ENCODE measurements around the gene ABLIM1.

Gene ABLIM1

GRCh38 chr10:114408968-114409444 is 249.1 kb downstream of the ABLIM1 start:
- peaks cover 12% of the 10 kb centered on the region for H3K4me1 ChIP-seq (ENCODE audit: insufficient read depth, poor library complexity, severe bottlenecking)
- H3K36me3 ChIP-seq (ENCODE audit: low read depth): no peaks in the 10 kb centered on the region
- no peak for DNase-seq (ENCODE audit: low spot score)
- ATAC-seq (ENCODE audit: low read depth): no peak
- H3K4me3 ChIP-seq (ENCODE audit: severe bottlenecking): no peak overlapping the region
- H3K27me3 ChIP-seq (ENCODE audit: insufficient read depth, poor library complexity, severe bottlenecking): no peaks in the 10 kb centered on the region
- no peaks in the 10 kb centered on the region for H3K9me3 ChIP-seq (ENCODE audit: severe bottlenecking)
- no peak for TF ChIP-seq CTCF (IDR thresholded peaks at IDR 0.05; ENCODE audit: poor library complexity, severe bottlenecking)
- H3K27ac ChIP-seq (ENCODE audit: poor library complexity, severe bottlenecking): no peak overlapping the region

DNA sequence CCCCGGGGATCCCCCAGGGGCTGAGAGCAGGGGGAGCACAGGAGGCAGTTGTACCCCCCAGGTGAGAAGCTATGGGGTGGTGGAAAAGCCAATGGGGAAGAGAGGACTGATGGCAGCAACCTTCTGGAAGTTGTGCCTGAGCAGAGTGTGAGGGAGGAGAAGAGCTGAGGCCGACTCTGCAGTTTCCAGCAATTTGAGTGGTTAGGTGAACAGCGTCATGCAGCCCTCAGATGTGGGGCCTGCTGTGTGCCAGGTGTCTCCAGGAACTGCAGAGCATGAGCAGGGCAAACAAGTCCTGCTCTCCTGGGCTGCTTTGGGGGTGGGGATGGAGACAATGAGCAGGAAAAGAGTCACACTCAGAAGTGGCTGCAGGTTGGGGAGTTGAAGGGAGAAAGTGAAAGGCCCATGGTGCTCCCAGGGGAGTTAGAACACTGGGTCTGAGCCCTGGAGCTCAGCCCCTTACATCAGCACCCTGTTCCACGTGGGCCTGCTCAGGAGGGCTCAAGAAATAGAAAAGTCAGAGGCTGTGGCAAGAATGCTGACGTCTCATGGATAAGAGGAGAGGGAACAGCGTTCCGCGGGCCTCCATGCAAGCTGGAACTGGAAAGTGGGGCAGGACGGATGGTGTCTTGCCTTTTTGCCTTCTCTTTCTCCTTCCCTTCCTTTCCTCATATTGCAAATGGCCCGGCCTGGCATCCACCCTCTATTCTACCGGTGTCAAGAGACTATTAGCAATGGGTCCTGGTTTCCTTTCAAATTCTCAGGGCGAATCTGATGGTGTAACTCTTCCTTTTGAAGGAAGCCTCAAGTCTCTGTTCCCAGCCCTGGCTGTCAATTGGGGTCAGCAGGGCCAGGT is 249.7 kb downstream of the ABLIM1 start:
- Histone ChIP-seq H3K36me3 (ENCODE audit: low read depth) (no peaks in the 10 kb centered on the region), H3K27ac (ENCODE audit: poor library complexity, severe bottlenecking) (no peak overlapping the region), H3K9me3 (ENCODE audit: severe bottlenecking) (no peaks in the 10 kb centered on the region), H3K4me3 (ENCODE audit: severe bottlenecking) (no peak overlapping the region), H3K4me1 (ENCODE audit: insufficient read depth, poor library complexity, severe bottlenecking) (peaks cover 9% of the 10 kb centered on the region), H3K27me3 (ENCODE audit: insufficient read depth, poor library complexity, severe bottlenecking) (no peaks in the 10 kb centered on the region)
- no peak for TF ChIP-seq CTCF (IDR thresholded peaks at IDR 0.05; ENCODE audit: poor library complexity, severe bottlenecking)
- no peak for DNase-seq (ENCODE audit: low spot score)
- no peak for ATAC-seq (ENCODE audit: low read depth)

DNA sequence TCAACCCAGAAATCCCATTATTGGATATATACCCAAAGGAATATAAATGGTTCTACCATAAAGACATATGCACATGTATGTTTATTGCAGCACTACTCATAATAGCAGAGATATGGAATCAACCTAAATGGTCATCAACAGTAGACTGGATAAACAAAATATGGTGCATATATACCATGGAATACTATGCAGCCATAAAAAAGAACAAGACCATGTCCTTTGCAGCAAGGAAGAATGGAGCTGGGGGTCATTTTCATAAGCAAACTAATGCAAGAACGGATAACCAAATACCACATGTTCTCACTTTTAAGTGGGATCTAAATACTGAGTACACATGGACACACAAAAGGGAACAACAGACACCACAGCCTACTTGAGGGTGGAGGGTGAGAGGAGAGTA is 251.6 kb downstream of the ABLIM1 start:
- Histone ChIP-seq H3K9me3 (ENCODE audit: severe bottlenecking) (no peaks in the 10 kb centered on the region), H3K27me3 (ENCODE audit: insufficient read depth, poor library complexity, severe bottlenecking) (no peaks in the 10 kb centered on the region), H3K4me1 (ENCODE audit: insufficient read depth, poor library complexity, severe bottlenecking) (peaks cover 13% of the 10 kb centered on the region), H3K36me3 (ENCODE audit: low read depth) (no peaks in the 10 kb centered on the region), H3K27ac (ENCODE audit: poor library complexity, severe bottlenecking) (no peak overlapping the region), H3K4me3 (ENCODE audit: severe bottlenecking) (no peak overlapping the region)
- TF ChIP-seq CTCF (IDR thresholded peaks at IDR 0.05; ENCODE audit: poor library complexity, severe bottlenecking): no peak
- DNase-seq (ENCODE audit: low spot score): no peak
- no peak for ATAC-seq (ENCODE audit: low read depth)

- Histone ChIP-seq H3K36me3 (ENCODE audit: low read depth) (no peaks in the 10 kb centered on the region), H3K4me1 (ENCODE audit: insufficient read depth, poor library complexity, severe bottlenecking) (peaks cover 13% of the 10 kb centered on the region), H3K27ac (ENCODE audit: poor library complexity, severe bottlenecking) (peak overlapping the region; percentile 40), H3K4me3 (ENCODE audit: severe bottlenecking) (peak overlapping the region; percentile 48), H3K9me3 (ENCODE audit: severe bottlenecking) (no peaks in the 10 kb centered on the region), H3K27me3 (ENCODE audit: insufficient read depth, poor library complexity, severe bottlenecking) (no peaks in the 10 kb centered on the region)
- DNase-seq (ENCODE audit: low spot score) (no peak), ATAC-seq (ENCODE audit: low read depth) (peak; percentile 47)
- TF ChIP-seq CTCF (IDR thresholded peaks at IDR 0.05; ENCODE audit: poor library complexity, severe bottlenecking): no peak
These were observed 253.1 kb downstream of the ABLIM1 start for GRCh38 chr10:114405011-114405350.

Measured in RWPE2 (cell line).